HepG2 (cell line): Measurements from ENCODE around the gene KIAA1328. TPM values are rescaled to one million over a fixed set of nuclear protein-coding genes. Genes with fewer than 3 reads are reported as not detected.

Experiments
- EED ChIP-seq: sonication (generic); formaldehyde crosslinking; IDR thresholded peaks from 2 replicates; pipeline ENCODE4 v1.5.0; 2020; ENCODE audit warnings: mild to moderate bottlenecking, missing genetic modification reagents
- FLYWCH1 ChIP-seq: sonication (generic); formaldehyde crosslinking; IDR thresholded peaks from 2 replicates; pipeline ENCODE4 v1.8.1; 2023; ENCODE audit warnings: mild to moderate bottlenecking, missing genetic modification reagents
- HNRNPL ChIP-seq: fragments of 200-400 bp; formaldehyde crosslinking; IDR thresholded peaks from 2 replicates; pipeline ENCODE4 v1.6.1; 2017; ENCODE audit warnings: mild to moderate bottlenecking, low read depth, low read length
- HOXA3 ChIP-seq: sonication (generic); formaldehyde crosslinking; IDR thresholded peaks from 2 replicates; pipeline ENCODE4 v1.5.0; 2020; ENCODE audit warnings: missing genetic modification reagents
- IRF2 ChIP-seq: IDR thresholded peaks from 2 replicates; pipeline ENCODE4 v1.6.1; 2018; ENCODE audit warnings: missing genetic modification reagents, missing compliant biosample characterization
- JUNB ChIP-seq: sonication (generic); formaldehyde crosslinking; IDR thresholded peaks from 2 replicates; pipeline ENCODE4 v1.8.0; 2022; ENCODE audit warnings: missing genetic modification reagents, mild to moderate bottlenecking, borderline replicate concordance
- KDM1A ChIP-seq: IDR thresholded peaks from 2 replicates; pipeline ENCODE4 v1.6.1; 2016; ENCODE audit warnings: missing compliant biosample characterization
- MXI1 ChIP-seq: IDR thresholded peaks from 3 replicates; pipeline ENCODE4 v1.6.1; 2012; ENCODE audit warnings: low read depth, low read length, inconsistent platforms, borderline replicate concordance
- NFKBIZ ChIP-seq: IDR thresholded peaks from 2 replicates; pipeline ENCODE4 v1.6.1; 2018; ENCODE audit warnings: missing genetic modification reagents, missing compliant biosample characterization
- PAWR ChIP-seq: sonication (generic); formaldehyde crosslinking; IDR thresholded peaks from 2 replicates; pipeline ENCODE4 v1.4.0; 2020; ENCODE audit warnings: missing genetic modification reagents, mild to moderate bottlenecking, borderline replicate concordance
- PHF21A ChIP-seq: sonication (generic); formaldehyde crosslinking; IDR thresholded peaks from 2 replicates; pipeline ENCODE4 v1.5.0; 2020; ENCODE audit warnings: mild to moderate bottlenecking, missing genetic modification reagents
- RNF2 ChIP-seq: fragments of 450-650 bp; conservative IDR thresholded peaks from 2 replicates; pipeline ENCODE4 v1.6.1; 2016; ENCODE audit warnings: low read depth
- SMC3 ChIP-seq: IDR thresholded peaks from 2 replicates; pipeline ENCODE4 v1.6.1; 2011; ENCODE audit warnings: low read length, improper control_type of control experiment
- TBX3 ChIP-seq: fragments of 450-650 bp; IDR thresholded peaks from 2 replicates; pipeline ENCODE4 v1.6.1; 2017; ENCODE audit warnings: antibody characterized with exemption, mild to moderate bottlenecking, inconsistent platforms, borderline replicate concordance
- ZBTB21 ChIP-seq: sonication (generic); formaldehyde crosslinking; IDR thresholded peaks from 2 replicates; pipeline ENCODE4 v1.4.0; 2020; ENCODE audit warnings: missing genetic modification reagents
- ZBTB38 ChIP-seq: sonication (generic); formaldehyde crosslinking; IDR thresholded peaks from 2 replicates; pipeline ENCODE4 v1.5.1; 2020; ENCODE audit warnings: mild to moderate bottlenecking, missing genetic modification reagents
- ZFP37 ChIP-seq: sonication (generic); formaldehyde crosslinking; IDR thresholded peaks from 2 replicates; pipeline ENCODE4 v1.4.0; 2020; ENCODE audit warnings: missing genetic modification reagents, borderline replicate concordance
- ZNF557 ChIP-seq: sonication (generic); formaldehyde crosslinking; IDR thresholded peaks from 2 replicates; pipeline ENCODE4 v1.4.0; 2020; ENCODE audit warnings: missing genetic modification reagents
- ZNF773 ChIP-seq: sonication (generic); formaldehyde crosslinking; IDR thresholded peaks from 2 replicates; pipeline ENCODE4 v1.4.0; 2020; ENCODE audit warnings: missing genetic modification reagents, borderline replicate concordance
- ZNF776 ChIP-seq: sonication (generic); formaldehyde crosslinking; IDR thresholded peaks from 2 replicates; pipeline ENCODE4 v1.4.0; 2020; ENCODE audit warnings: mild to moderate bottlenecking, missing genetic modification reagents
- ZNF782 ChIP-seq: sonication (generic); formaldehyde crosslinking; IDR thresholded peaks from 2 replicates; pipeline ENCODE4 v1.4.0; 2020; ENCODE audit warnings: missing genetic modification reagents, mild to moderate bottlenecking, borderline replicate concordance
- polyA plus RNA-seq, 8 experiments: library from polyadenylated mRNA; depleted of rRNA in 3 of 8; stranded (reverse) in 7 of 8; unstranded in 1 of 8; fragments of >200 nt; fragmentation: Illumina TruSeq in 4 of 8; extraction: Trizol in 4 of 8; gene quantifications; 2 replicates each; pipeline versions ENCODE4 v1.2.1 to v1.2.3, GENCODE V29; 2011 to 2016; ENCODE audit warnings: low read depth in 4 of 8, missing spikeins in 1 of 8, mixed read lengths in 1 of 8; ENCODE audit not compliant: insufficient read depth in 1 of 8
- total RNA-seq, 5 experiments: library from RNA; depleted of rRNA; stranded (reverse); fragments of >200 nt; fragmentation: Illumina TruSeq; extraction: Trizol; gene quantifications; 2 replicates each; pipeline ENCODE4 v1.2.3, GENCODE V29; 2016; ENCODE audit warnings: low read depth in 1 of 5
- TF ChIP-seq, protein P1 (sequence below): sonication (generic); formaldehyde crosslinking; IDR thresholded peaks from 2 replicates; pipeline ENCODE4 v1.5.1; 2020; ENCODE audit warnings: mild to moderate bottlenecking, missing genetic modification reagents
- TF ChIP-seq, protein P2 (sequence below): sonication (generic); formaldehyde crosslinking; IDR thresholded peaks from 2 replicates; pipeline ENCODE4 v1.4.0; 2020; ENCODE audit warnings: missing genetic modification reagents, low read depth, mild to moderate bottlenecking, borderline replicate concordance
- TF ChIP-seq, protein P3 (sequence below): IDR thresholded peaks from 2 replicates; pipeline ENCODE4 v1.4.0; 2020; ENCODE audit warnings: mild to moderate bottlenecking, missing genetic modification reagents

The KIAA1328 gene
- total and polyA plus RNA-seq, 2 of the 13 experiments (the other 11 are each of a cell fraction or from before 2014, with no cell fraction given) = 4.1 to 6.0 TPM

GRCh38 chr18:36828630-36829361, at the start of gene KIAA1328, which contains the start of gene TPGS2 (continued):
- TF ChIP-seq, protein P1, sequence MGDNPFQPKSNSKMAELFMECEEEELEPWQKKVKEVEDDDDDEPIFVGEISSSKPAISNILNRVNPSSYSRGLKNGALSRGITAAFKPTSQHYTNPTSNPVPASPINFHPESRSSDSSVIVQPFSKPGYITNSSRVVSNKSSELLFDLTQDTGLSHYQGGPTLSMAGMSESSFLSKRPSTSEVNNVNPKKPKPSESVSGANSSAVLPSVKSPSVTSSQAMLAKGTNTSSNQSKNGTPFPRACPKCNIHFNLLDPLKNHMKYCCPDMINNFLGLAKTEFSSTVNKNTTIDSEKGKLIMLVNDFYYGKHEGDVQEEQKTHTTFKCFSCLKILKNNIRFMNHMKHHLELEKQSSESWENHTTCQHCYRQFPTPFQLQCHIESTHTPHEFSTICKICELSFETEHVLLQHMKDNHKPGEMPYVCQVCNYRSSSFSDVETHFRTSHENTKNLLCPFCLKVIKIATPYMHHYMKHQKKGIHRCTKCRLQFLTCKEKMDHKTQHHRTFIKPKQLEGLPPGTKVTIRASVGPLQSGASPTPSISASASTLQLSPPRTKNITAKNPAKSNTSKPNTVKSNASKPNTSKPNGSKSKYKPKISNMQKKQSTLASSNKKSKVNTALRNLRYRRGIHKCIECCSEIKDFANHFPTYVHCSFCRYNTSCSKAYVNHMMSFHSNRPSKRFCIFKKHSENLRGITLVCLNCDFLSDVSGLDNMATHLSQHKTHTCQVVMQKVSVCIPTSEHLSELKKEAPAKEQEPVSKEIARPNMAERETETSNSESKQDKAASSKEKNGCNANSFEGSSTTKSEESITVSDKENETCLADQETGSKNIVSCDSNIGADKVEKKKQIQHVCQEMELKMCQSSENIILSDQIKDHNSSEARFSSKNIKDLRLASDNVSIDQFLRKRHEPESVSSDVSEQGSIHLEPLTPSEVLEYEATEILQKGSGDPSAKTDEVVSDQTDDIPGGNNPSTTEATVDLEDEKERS (CRISPR knock-in tag) = peak; percentile 95; the same call in 1 of the 2 replicates
- TF ChIP-seq MXI1 (no peak; the same call in 2 of the 3 replicates), RNF2 (peak; percentile 85), ZNF773 (CRISPR knock-in tag) (no peak), ZNF782 (no peak), ZNF557 (CRISPR knock-in tag) (no peak), ZNF776 (CRISPR knock-in tag) (no peak), NFKBIZ (no peak), HOXA3 (peak; percentile 95), KDM1A (CRISPR knock-in tag) (peak; percentile 96), PAWR (no peak), ZBTB21 (CRISPR knock-in tag) (no peak; the same call in 1 of the 2 replicates), PHF21A (peak; percentile 36; the same call in 1 of the 2 replicates), IRF2 (CRISPR knock-in tag) (no peak; the same call in none of the 2 replicates), FLYWCH1 (CRISPR knock-in tag) (no peak), EED (CRISPR knock-in tag) (no peak), SMC3 (no peak), ZFP37 (CRISPR knock-in tag) (no peak), JUNB (no peak), HNRNPL (no peak), ZBTB38 (CRISPR knock-in tag) (peak; percentile 41; the same call in 1 of the 2 replicates), TBX3 (no peak)
- TF ChIP-seq, protein P2, sequence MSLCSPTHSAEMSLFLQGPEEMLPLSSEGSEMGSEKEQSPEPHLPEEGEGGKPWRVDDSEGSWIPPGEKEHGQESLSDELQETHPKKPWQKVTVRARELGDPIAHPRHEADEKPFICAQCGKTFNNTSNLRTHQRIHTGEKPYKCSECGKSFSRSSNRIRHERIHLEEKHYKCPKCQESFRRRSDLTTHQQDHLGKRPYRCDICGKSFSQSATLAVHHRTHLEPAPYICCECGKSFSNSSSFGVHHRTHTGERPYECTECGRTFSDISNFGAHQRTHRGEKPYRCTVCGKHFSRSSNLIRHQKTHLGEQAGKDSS (CRISPR knock-in tag) = no peak
- TF ChIP-seq, protein P3, sequence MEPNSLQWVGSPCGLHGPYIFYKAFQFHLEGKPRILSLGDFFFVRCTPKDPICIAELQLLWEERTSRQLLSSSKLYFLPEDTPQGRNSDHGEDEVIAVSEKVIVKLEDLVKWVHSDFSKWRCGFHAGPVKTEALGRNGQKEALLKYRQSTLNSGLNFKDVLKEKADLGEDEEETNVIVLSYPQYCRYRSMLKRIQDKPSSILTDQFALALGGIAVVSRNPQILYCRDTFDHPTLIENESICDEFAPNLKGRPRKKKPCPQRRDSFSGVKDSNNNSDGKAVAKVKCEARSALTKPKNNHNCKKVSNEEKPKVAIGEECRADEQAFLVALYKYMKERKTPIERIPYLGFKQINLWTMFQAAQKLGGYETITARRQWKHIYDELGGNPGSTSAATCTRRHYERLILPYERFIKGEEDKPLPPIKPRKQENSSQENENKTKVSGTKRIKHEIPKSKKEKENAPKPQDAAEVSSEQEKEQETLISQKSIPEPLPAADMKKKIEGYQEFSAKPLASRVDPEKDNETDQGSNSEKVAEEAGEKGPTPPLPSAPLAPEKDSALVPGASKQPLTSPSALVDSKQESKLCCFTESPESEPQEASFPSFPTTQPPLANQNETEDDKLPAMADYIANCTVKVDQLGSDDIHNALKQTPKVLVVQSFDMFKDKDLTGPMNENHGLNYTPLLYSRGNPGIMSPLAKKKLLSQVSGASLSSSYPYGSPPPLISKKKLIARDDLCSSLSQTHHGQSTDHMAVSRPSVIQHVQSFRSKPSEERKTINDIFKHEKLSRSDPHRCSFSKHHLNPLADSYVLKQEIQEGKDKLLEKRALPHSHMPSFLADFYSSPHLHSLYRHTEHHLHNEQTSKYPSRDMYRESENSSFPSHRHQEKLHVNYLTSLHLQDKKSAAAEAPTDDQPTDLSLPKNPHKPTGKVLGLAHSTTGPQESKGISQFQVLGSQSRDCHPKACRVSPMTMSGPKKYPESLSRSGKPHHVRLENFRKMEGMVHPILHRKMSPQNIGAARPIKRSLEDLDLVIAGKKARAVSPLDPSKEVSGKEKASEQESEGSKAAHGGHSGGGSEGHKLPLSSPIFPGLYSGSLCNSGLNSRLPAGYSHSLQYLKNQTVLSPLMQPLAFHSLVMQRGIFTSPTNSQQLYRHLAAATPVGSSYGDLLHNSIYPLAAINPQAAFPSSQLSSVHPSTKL (CRISPR knock-in tag) = 0 out of 2 replicates have a peak, but pooled peaks have one; percentile 21
